Liver (tissue), 9 donors: Measurements from ENCODE around the gene RYR2. TPM values are rescaled to one million over a fixed set of nuclear protein-coding genes. Genes with fewer than 3 reads are reported as not detected.
A peak's percentile ranks its signal among the peaks of the same experiment; 100 is the strongest.
"Not testable (repeated sequence)": the region's sequence is repeated elsewhere in the genome, so short reads cannot be mapped to it uniquely, and the experiment has no call there.

ENCODE experiments used
- DNase-seq: peaks from one replicate; pipeline ENCODE4 v3.0.0-alpha.2; 2017; ENCODE audit warnings: low spot score
- H3K27ac ChIP-seq, 2 donors: one replicate each; pipeline ENCODE4 v1.7.0; 2013; ENCODE audit warnings: inconsistent platforms in 2 of 2, low read length in 2 of 2, control low read depth in 1 of 2, low read depth in 1 of 2, mild to moderate bottlenecking in 1 of 2
- H3K27me3 ChIP-seq, 4 donors: one replicate each; pipeline versions ENCODE4 v1.6.1 to v1.7.0; 2013; ENCODE audit warnings: low read length in 3 of 4, inconsistent platforms in 1 of 4, mild to moderate bottlenecking in 1 of 4, moderate library complexity in 1 of 4; ENCODE audit not compliant: control insufficient read depth in 4 of 4, insufficient read depth in 4 of 4
- H3K36me3 ChIP-seq, 4 donors: one replicate each; pipeline versions ENCODE4 v1.6.1 to v1.7.0; 2013; ENCODE audit warnings: low read length in 3 of 4, mild to moderate bottlenecking in 3 of 4, low read depth in 1 of 4, moderate library complexity in 1 of 4; ENCODE audit not compliant: control insufficient read depth in 4 of 4, insufficient read depth in 3 of 4
- H3K4me1 ChIP-seq, 4 donors: one replicate each; pipeline versions ENCODE4 v1.6.1 to v1.7.0; 2013; ENCODE audit warnings: low read length in 3 of 4, mild to moderate bottlenecking in 3 of 4, moderate library complexity in 1 of 4; ENCODE audit not compliant: control insufficient read depth in 4 of 4, insufficient read depth in 4 of 4
- H3K4me3 ChIP-seq, 3 donors: one replicate each; pipeline versions ENCODE4 v1.6.1 to v1.7.0; 2013; ENCODE audit warnings: low read length in 3 of 3, control low read depth in 1 of 3, low read depth in 1 of 3, mild to moderate bottlenecking in 1 of 3
- H3K9ac ChIP-seq, 2 donors: one replicate each; pipeline ENCODE4 v1.7.0; 2013; ENCODE audit warnings: low read length in 2 of 2, mild to moderate bottlenecking in 2 of 2, moderate library complexity in 2 of 2, control low read depth in 1 of 2, low read depth in 1 of 2
- H3K9me3 ChIP-seq, 4 donors: one replicate each; pipeline versions ENCODE4 v1.6.1 to v1.7.0; 2013; ENCODE audit warnings: low read length in 3 of 4; ENCODE audit not compliant: control insufficient read depth in 4 of 4
- FOXA1 ChIP-seq: IDR thresholded peaks from 2 replicates; pipeline ENCODE4 v1.6.1; 2016; ENCODE audit warnings: antibody characterized with exemption
- FOXA2 ChIP-seq: IDR thresholded peaks from 2 replicates; pipeline ENCODE4 v1.6.1; 2016; ENCODE audit warnings: antibody characterized with exemption
- HNF4A ChIP-seq, 2 donors: conservative IDR thresholded peaks; 2 replicates each; pipeline ENCODE4 v1.6.1; 2016; ENCODE audit warnings: antibody characterized with exemption in 2 of 2, mild to moderate bottlenecking in 2 of 2
- HNF4G ChIP-seq: IDR thresholded peaks from 2 replicates; pipeline ENCODE4 v1.6.1; 2016; ENCODE audit warnings: antibody characterized with exemption
- NR2F2 ChIP-seq: IDR thresholded peaks from 2 replicates; pipeline ENCODE4 v1.6.1; 2016; ENCODE audit warnings: antibody characterized with exemption
- RAD21 ChIP-seq, 2 donors: IDR thresholded peaks; 2 replicates each; pipeline ENCODE4 v1.6.1; 2016; ENCODE audit warnings: antibody characterized with exemption in 2 of 2, mild to moderate bottlenecking in 2 of 2
- RXRA ChIP-seq, 2 donors: IDR thresholded peaks; 2 replicates each; pipeline ENCODE4 v1.6.1; 2017 to 2018; ENCODE audit warnings: antibody characterized with exemption in 2 of 2, mild to moderate bottlenecking in 1 of 2
- SP1 ChIP-seq: IDR thresholded peaks from 2 replicates; pipeline ENCODE4 v1.6.1; 2018; ENCODE audit warnings: antibody characterized with exemption, mild to moderate bottlenecking
- YY1 ChIP-seq: IDR thresholded peaks from 2 replicates; pipeline ENCODE4 v1.6.1; 2016; ENCODE audit warnings: antibody characterized with exemption, mild to moderate bottlenecking
- WGBS: extraction: QIAGEN DNeasy Blood & Tissue Kit; methylation state at CpG from one replicate; pipeline ENCODE4 v1.1.7; 2013; 5-methylcytosine and 5-hydroxymethylcytosine counted together
- polyA plus RNA-seq, 2 donors: library from polyadenylated mRNA; stranded (reverse) in 1 of 2; unstranded in 1 of 2; fragments of 200-250 nt in 1 of 2; fragments of >200 nt in 1 of 2; fragmentation: Nextera tagmentation in 1 of 2; extraction: Ambion mirVana in 1 of 2; gene quantifications; one replicate each; pipeline versions ENCODE4 v1.2.1 to v1.2.3, GENCODE V29; 2013 to 2015
- total RNA-seq, 2 donors: library from RNA; depleted of rRNA; stranded (reverse); fragments of >200 nt; gene quantifications; one replicate each; pipeline ENCODE4 v1.2.3, GENCODE V29; 2014
- TF ChIP-seq, protein P1 (sequence below): IDR thresholded peaks from 2 replicates; pipeline ENCODE4 v1.6.1; 2016; ENCODE audit warnings: antibody characterized with exemption
- TF ChIP-seq, protein P2 (sequence below): fragments of 150-350 bp; IDR thresholded peaks from 2 replicates; pipeline ENCODE4 v1.5.1; 2017; ENCODE audit warnings: improper control_type of control experiment, low read depth, low read length; ENCODE audit not compliant: missing input control
- TF ChIP-seq, protein P3 (sequence below): IDR thresholded peaks from 2 replicates; pipeline ENCODE4 v1.6.1; 2016; ENCODE audit warnings: antibody characterized with exemption
- TF ChIP-seq, protein P4 (sequence below): IDR thresholded peaks from 2 replicates; pipeline ENCODE4 v1.6.1; 2016; ENCODE audit warnings: antibody characterized with exemption
- donor health status: healthy.
- donor health status: healthy.
- donor health status: healthy.
- donor health status: healthy.
- donor health status: healthy.

The RYR2 gene
- total and polyA plus RNA-seq, 4 donors = 0.06 to 0.75 (median 0.31) TPM

DNA sequence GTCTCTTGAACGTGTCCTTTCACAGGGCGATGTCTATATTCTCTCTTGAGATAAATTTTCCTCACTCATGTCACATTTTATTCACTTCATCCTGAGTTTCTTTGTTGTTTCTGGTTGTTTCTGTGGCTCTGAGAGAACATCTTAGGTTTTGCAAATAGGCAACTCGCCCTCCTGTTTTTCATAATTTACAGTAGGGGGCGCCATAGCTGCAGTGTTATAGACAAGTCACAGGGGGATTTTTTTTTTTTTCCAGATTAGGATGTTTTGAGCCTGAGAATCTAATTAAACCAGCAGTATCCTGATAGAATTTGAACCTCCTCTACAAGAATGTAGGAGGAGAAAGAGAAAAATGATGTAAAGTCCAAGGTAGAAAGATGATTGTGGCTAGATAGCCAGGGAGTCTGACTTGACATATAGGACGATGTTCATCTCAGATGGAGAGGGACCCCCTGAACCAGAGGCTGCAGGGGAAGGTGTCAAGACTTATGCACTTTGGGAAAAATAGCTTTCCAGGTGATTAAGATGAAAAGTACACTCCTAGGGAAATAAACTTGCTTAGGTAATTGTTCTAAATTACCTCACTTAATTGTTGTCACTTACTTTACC is 772.4 kb downstream of the RYR2 start:
- 34% methylated on average over 5 of the region's 5 CpGs for WGBS
- Histone ChIP-seq H3K9me3 (no peaks in the 10 kb centered on the region), H3K27me3 (peaks cover 0 to 2% (median 0%) of the 10 kb centered on the region in 4 donors), H3K27ac (no peak overlapping the region), H3K4me1 (no peaks in the 10 kb centered on the region), H3K4me3 (no peak overlapping the region), H3K36me3 (no peaks in the 10 kb centered on the region), H3K9ac (no peak overlapping the region)
- TF ChIP-seq, protein P1, sequence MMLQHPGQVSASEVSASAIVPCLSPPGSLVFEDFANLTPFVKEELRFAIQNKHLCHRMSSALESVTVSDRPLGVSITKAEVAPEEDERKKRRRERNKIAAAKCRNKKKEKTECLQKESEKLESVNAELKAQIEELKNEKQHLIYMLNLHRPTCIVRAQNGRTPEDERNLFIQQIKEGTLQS = no peak
- TF ChIP-seq RAD21 (IDR thresholded peaks at IDR 0.05) = peak in 1 of 2 donors; percentile 31
- TF ChIP-seq, protein P2, sequence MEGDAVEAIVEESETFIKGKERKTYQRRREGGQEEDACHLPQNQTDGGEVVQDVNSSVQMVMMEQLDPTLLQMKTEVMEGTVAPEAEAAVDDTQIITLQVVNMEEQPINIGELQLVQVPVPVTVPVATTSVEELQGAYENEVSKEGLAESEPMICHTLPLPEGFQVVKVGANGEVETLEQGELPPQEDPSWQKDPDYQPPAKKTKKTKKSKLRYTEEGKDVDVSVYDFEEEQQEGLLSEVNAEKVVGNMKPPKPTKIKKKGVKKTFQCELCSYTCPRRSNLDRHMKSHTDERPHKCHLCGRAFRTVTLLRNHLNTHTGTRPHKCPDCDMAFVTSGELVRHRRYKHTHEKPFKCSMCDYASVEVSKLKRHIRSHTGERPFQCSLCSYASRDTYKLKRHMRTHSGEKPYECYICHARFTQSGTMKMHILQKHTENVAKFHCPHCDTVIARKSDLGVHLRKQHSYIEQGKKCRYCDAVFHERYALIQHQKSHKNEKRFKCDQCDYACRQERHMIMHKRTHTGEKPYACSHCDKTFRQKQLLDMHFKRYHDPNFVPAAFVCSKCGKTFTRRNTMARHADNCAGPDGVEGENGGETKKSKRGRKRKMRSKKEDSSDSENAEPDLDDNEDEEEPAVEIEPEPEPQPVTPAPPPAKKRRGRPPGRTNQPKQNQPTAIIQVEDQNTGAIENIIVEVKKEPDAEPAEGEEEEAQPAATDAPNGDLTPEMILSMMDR = peak; percentile 23
- TF ChIP-seq, protein P3, sequence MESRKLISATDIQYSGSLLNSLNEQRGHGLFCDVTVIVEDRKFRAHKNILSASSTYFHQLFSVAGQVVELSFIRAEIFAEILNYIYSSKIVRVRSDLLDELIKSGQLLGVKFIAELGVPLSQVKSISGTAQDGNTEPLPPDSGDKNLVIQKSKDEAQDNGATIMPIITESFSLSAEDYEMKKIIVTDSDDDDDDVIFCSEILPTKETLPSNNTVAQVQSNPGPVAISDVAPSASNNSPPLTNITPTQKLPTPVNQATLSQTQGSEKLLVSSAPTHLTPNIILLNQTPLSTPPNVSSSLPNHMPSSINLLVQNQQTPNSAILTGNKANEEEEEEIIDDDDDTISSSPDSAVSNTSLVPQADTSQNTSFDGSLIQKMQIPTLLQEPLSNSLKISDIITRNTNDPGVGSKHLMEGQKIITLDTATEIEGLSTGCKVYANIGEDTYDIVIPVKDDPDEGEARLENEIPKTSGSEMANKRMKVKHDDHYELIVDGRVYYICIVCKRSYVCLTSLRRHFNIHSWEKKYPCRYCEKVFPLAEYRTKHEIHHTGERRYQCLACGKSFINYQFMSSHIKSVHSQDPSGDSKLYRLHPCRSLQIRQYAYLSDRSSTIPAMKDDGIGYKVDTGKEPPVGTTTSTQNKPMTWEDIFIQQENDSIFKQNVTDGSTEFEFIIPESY = no peak
- no peak for DNase-seq

DNA sequence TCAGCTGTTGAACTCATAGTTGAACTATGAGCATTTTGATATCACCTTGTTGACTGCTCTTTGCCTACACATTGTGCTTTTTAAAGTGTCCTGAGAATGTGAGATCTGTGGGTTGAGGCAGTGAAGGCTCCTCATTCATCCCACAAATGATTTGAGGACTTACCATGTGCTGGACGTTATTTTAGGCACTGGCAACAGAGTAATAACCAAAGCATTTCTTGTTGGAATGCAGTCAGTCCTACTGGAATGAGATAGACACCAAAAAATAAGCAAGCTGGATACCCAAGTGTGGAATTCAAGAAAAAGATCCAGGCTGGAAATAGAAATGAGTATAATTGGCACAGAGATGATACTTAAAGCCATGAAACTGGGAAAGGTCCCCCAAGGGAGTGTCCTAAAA is 775.3 kb downstream of the RYR2 start:
- TF ChIP-seq, protein P4, sequence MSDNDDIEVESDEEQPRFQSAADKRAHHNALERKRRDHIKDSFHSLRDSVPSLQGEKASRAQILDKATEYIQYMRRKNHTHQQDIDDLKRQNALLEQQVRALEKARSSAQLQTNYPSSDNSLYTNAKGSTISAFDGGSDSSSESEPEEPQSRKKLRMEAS = no peak
- TF ChIP-seq RAD21 (IDR thresholded peaks at IDR 0.05) (no peak), HNF4G (no peak), FOXA2 (no peak), RXRA (IDR thresholded peaks at IDR 0.05) (no peak), SP1 (no peak), FOXA1 (no peak), HNF4A (conservative IDR thresholded peaks at IDR 0.05) (no peak), NR2F2 (no peak), YY1 (no peak)
- TF ChIP-seq, protein P1 = no peak

DNA sequence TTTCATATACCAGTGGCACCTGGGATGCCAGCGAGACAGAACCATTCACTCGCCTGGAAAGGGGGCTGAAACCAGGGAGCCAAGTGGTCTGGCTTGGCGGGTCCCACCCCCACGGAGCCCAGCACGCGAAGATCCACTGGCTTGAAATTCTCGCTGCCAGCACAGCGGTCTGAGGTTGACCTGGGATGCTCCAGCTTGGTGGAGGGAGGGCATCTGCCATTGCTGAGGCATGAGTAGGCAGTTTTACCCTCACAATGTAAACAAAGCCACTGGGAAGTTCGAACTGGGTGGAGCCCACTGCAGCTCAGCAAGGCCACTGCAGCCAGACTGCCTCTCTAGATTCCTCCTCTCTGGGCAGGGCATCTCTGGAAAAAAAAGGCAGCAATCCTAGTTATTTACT is 778.6 kb downstream of the RYR2 start:
- not testable (repeated sequence) for DNase-seq, H3K27ac ChIP-seq
- 82% methylated on average over 9 of the region's 9 CpGs for WGBS

More for the DNA sequence above, 775.3 kb downstream of the RYR2 start:
- Histone ChIP-seq H3K9ac (no peak overlapping the region), H3K4me3 (no peak overlapping the region), H3K27ac (no peak overlapping the region), H3K36me3 (no peaks in the 10 kb centered on the region), H3K9me3 (no peaks in the 10 kb centered on the region), H3K4me1 (no peaks in the 10 kb centered on the region), H3K27me3 (no peaks in the 10 kb centered on the region)
- 20% methylated on average over 1 of the region's 1 CpG for WGBS
- no peak for DNase-seq

More for the DNA sequence above, 778.6 kb downstream of the RYR2 start:
- not testable (repeated sequence) for H3K9ac ChIP-seq, H3K36me3 ChIP-seq, H3K9me3 ChIP-seq, H3K4me1 ChIP-seq, H3K27me3 ChIP-seq, H3K4me3 ChIP-seq
